ES-I3 (cell line): ENCODE data around the gene RNF5.

Experiments
- H3K36me3 ChIP-seq: 2 replicates; pipeline ENCODE4 v1.6.1; 2013; ENCODE audit warnings: mild to moderate bottlenecking, low read length, control low read depth, moderate library complexity; ENCODE audit not compliant: insufficient read depth
- H3K4me1 ChIP-seq: 2 replicates; pipeline ENCODE4 v1.6.1; 2013; ENCODE audit warnings: mild to moderate bottlenecking, control low read depth, low read length; ENCODE audit not compliant: insufficient read depth
- H3K9ac ChIP-seq: 2 replicates; pipeline ENCODE4 v1.6.1; 2013; ENCODE audit warnings: low read depth, mild to moderate bottlenecking, low read length, moderate library complexity
- H3K9me3 ChIP-seq: 2 replicates; pipeline ENCODE4 v1.6.1; 2013; ENCODE audit warnings: mild to moderate bottlenecking, low read length, moderate library complexity; ENCODE audit not compliant: control insufficient read depth, insufficient read depth

Gene RNF5

GRCh38 chr6:32148289-32149091 is 29.7 kb upstream of the RNF5 start:
- no peaks in the 10 kb centered on the region for H3K9me3 ChIP-seq
- H3K9ac ChIP-seq: peak overlapping the region; percentile 63
- no peaks in the 10 kb centered on the region for H3K36me3 ChIP-seq
- H3K4me1 ChIP-seq: peaks cover 25% of the 10 kb centered on the region

- Histone ChIP-seq H3K36me3 (no peaks in the 10 kb centered on the region), H3K4me1 (peaks cover 25% of the 10 kb centered on the region), H3K9ac (peak overlapping the region; percentile 63; the same call in 1 of the 2 replicates), H3K9me3 (no peaks in the 10 kb centered on the region)
These were observed 29.0 kb upstream of the RNF5 start for GRCh38 chr6:32149092-32149755.

GRCh38 chr6:32149932-32150870 is 28.0 kb upstream of the RNF5 start:
- H3K36me3 ChIP-seq: no peaks in the 10 kb centered on the region

GRCh38 chr6:32151181-32151862 is 26.9 kb upstream of the RNF5 start:
- Histone ChIP-seq H3K4me1 (peaks cover 22% of the 10 kb centered on the region), H3K36me3 (peaks cover under 1% of the 10 kb centered on the region; the same call in 1 of the 2 replicates), H3K9ac (peak overlapping the region; percentile 28; the same call in 1 of the 2 replicates), H3K9me3 (no peaks in the 10 kb centered on the region)

More at GRCh38 chr6:32149932-32150870, 28.0 kb upstream of the RNF5 start:
- Histone ChIP-seq H3K9me3 (no peaks in the 10 kb centered on the region), H3K4me1 (peaks cover 29% of the 10 kb centered on the region), H3K9ac (peak overlapping the region; percentile 63; the same call in 1 of the 2 replicates)

- peaks cover 4% of the 10 kb centered on the region; the same call in 1 of the 2 replicates for H3K36me3 ChIP-seq
- no peaks in the 10 kb centered on the region for H3K9me3 ChIP-seq
- H3K4me1 ChIP-seq: peaks cover 15% of the 10 kb centered on the region; the same call in 1 of the 2 replicates
- H3K9ac ChIP-seq: peak within 1 kb of the TSS; percentile 86
These were observed 26.1 kb upstream of the RNF5 start, which contains the start of gene PRRT1 for GRCh38 chr6:32151863-32152768. PRRT1 (minus strand) TSS chr6:32151939; CDS start chr6:32151827, 112 bp downstream.

GRCh38 chr6:32152769-32153563 is 25.2 kb upstream of the RNF5 start:
- H3K36me3 ChIP-seq: peaks cover 4% of the 10 kb centered on the region; the same call in 1 of the 2 replicates
- peaks cover 15% of the 10 kb centered on the region; the same call in 1 of the 2 replicates for H3K4me1 ChIP-seq
- H3K9ac ChIP-seq: peak overlapping the region; percentile 86

GRCh38 chr6:32153564-32154513 is 24.4 kb upstream of the RNF5 start, which contains the start of gene PPT2:
PPT2 (plus strand) TSS chr6:32154141; CDS start chr6:32154595, 454 bp downstream.
- peak within 1 kb of the TSS; percentile 86 for H3K9ac ChIP-seq
- H3K4me1 ChIP-seq: peaks cover 15% of the 10 kb centered on the region; the same call in 1 of the 2 replicates
- no peaks in the 10 kb centered on the region for H3K9me3 ChIP-seq
- peaks cover 4% of the 10 kb centered on the region; the same call in 1 of the 2 replicates for H3K36me3 ChIP-seq

More at GRCh38 chr6:32152769-32153563, 25.2 kb upstream of the RNF5 start:
- no peaks in the 10 kb centered on the region for H3K9me3 ChIP-seq

- no peaks in the 10 kb centered on the region for H3K9me3 ChIP-seq
- peaks cover 4% of the 10 kb centered on the region; the same call in 1 of the 2 replicates for H3K36me3 ChIP-seq
- peaks cover 15% of the 10 kb centered on the region; the same call in 1 of the 2 replicates for H3K4me1 ChIP-seq
- peak overlapping the region; percentile 86 for H3K9ac ChIP-seq
These were observed 23.6 kb upstream of the RNF5 start for GRCh38 chr6:32154514-32155161.

- Histone ChIP-seq H3K36me3 (peaks cover 4% of the 10 kb centered on the region; the same call in 1 of the 2 replicates), H3K9ac (no peak overlapping the region), H3K4me1 (peaks cover 10% of the 10 kb centered on the region; the same call in 1 of the 2 replicates), H3K9me3 (no peaks in the 10 kb centered on the region)
These were observed 21.3 kb upstream of the RNF5 start for GRCh38 chr6:32156891-32157290.

- no peaks in the 10 kb centered on the region for H3K9me3 ChIP-seq
- 0 out of 2 replicates have a peak, but pooled peaks cover 4% of the 10 kb centered on the region for H3K4me1 ChIP-seq
- peaks cover 4% of the 10 kb centered on the region; the same call in 1 of the 2 replicates for H3K36me3 ChIP-seq
- no peak overlapping the region for H3K9ac ChIP-seq
These were observed 20.2 kb upstream of the RNF5 start for GRCh38 chr6:32158052-32158451.
